Superior temporal gyrus (tissue), 1 donor: ENCODE measurements around the gene ERBB4.

Experiments used
- DNase-seq: peaks from one replicate; pipeline ENCODE4 v3.0.0-alpha.2; 2016; ENCODE audit errors: extremely low spot score

The ERBB4 gene

DNA sequence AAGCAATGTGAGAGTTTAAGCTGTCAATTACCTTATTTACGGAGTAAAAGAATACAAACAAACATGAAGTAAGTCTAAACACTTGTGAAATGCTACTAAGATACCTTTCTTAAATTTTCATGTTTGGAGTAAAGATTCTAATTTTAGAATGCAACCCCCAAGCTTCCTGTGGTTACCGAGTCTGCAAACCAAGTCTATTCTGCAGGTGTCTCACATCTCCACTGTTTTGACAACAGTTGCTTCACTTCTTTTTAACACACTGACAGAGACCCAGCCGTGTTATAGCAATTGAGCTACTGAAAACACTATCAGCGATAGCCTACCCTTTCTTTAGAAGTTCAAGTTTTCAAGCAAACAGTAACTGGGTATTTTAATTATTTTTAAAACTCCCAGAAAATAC lies 608.3 kb downstream of the ERBB4 start:
- DNase-seq: no peak

DNA sequence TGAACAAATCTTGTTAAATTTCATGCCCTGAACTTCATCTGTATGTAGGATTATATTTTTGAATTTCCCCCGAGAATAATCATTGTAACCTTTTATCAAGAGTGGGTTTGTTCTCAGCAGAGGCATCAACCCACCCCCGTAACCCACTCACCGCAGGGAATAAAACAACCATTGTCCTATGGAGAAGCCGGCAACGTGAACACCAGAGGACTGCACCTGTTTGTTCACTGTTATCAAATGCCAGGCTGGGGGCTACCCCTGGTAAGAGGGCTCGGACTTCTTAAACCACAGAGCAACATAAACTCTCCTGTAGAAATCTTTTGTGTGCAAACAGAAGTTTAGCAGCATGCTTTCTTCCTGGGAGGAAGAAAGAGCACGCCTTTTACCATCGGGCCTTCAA lies 610.4 kb downstream of the ERBB4 start:
- DNase-seq: no peak

DNA sequence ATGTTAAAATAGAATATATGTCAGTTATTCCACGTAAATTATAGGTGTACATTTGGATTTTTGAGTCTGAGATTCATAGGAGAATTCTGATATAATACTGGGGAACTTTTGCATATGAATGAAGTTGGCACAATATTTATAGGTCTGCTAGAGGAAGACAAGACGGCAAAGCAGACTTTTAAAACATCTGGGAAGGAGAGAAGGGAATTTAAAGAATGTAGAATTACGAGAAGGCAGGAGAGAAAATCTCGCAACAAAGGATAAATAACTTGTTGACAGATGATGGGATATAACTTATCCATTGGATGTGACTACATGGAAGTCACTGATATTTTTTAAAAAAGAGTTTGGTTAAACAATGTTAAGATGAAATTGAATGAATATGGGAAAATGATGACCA lies 615.6 kb downstream of the ERBB4 start:
- DNase-seq: no peak

DNA sequence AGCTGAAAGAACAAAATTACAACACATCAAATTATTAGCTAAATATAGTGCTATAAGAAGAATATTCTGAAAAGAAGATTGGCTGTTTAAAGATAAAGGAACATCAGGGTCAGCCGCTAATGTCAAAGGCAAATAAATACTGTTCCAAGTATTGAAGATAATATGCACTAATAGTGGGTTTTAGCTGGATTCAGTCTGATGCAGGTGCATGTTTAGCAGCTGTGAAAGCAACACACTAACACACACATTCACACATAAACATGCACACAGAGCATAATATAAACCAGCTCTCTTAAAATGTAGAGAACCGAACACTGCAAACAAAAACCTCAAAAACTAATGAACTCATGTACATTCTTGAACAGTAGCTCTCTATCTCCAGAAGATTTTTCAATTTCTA lies 634.6 kb downstream of the ERBB4 start:
- DNase-seq: no peak

DNA sequence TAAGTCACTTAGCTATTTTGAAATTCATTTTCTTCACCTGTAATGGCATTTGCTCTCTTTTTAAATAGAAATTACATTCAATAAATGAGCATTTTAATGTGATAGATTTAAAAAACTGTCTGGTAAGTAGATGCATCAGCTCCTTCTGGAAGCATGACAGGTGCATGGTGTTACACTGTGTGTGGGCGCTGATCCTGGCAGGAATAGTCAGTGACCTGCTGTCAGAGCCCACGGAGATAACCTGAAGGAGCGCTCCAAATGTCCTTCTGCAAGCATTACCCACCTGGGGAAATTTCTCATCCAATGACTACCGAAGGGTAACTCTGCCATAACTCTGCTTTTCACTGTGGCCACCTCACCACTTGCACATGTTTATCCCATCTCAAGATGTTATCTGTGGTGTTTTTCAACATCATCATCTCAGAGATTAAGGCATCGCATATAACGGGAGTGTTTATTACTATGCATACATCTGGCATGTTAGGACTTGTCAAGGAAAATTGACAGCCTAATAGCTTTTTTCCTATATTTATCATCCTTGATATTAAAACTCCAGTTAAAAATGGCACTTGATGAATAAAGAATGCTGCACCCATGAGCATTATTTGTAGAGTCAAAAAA lies 637.3 kb downstream of the ERBB4 start:
- DNase-seq: no peak

DNA sequence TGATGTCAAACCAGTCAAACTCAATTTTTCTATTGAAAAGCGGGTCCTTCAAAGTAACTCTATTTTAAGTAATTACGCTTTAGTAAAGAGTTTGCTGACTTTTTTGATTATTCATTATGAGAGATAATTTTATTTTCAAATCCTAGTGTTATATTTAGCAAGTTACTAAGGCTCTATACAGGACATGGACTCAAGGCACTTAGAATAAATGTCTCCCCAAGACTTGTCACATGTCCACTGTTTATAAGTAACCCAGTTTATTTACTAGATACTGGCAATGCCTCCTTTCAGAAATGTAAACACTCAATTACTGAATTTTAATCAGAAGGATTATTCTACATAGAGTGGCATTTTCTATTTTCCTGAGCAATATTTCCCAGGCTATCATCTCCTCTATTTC lies 638.1 kb downstream of the ERBB4 start:
- no peak for DNase-seq

DNA sequence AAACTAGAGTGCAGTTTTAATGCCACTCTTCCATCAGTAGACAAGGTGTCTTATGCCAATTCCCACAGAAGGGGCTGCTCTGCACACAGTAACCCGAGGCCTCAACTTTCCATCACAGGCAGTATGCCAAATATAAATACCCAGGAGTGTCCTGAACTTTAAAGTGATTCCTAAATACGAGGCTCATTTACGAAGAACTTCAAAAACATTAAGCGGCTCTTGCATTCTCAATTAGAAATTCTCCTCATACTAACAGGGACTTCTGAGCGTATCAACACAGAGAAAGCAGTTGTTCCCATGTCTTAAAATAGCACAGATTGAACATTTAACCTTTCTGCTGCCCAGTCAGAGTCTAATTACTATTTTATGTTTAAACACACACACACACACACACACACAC lies 638.6 kb downstream of the ERBB4 start:
- DNase-seq: no peak

DNA sequence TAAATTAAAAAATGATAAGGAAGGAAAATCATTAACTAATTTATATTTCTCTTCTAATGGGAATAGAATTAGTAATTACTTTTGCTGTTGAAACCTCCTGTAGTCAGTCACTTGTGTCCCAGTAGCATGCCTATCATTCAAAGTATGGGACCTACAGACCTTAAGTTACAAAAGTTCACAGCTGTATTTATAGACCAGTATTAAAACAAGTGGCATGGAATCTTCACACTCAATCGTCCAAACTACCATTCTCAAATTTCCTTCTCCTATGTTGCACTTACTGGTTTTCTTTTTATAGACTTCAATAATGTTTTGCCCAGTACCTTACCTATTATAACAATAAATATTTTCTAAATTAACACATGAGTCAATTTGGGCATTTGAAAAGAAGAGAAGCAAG lies 639.9 kb downstream of the ERBB4 start:
- no peak for DNase-seq

DNA sequence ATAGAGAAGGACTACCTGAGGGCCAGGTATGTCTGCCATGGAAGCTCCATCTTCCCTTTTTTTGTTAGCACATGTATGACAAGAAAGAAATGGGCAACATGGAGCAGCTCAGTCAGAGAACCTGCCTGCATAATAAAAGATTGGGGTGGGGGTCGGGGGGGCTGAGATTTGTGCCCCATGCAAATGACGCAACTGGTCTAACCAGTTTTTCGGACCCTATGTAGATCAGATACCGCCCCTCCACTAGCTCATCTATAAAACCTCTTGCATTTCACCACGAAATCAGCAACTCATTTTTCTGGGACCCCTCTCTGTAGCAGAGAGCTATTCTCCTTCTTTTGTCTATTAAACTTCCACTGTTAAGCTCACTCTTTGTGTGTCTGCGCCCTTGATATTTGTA lies 657.2 kb downstream of the ERBB4 start:
- no peak for DNase-seq

DNA sequence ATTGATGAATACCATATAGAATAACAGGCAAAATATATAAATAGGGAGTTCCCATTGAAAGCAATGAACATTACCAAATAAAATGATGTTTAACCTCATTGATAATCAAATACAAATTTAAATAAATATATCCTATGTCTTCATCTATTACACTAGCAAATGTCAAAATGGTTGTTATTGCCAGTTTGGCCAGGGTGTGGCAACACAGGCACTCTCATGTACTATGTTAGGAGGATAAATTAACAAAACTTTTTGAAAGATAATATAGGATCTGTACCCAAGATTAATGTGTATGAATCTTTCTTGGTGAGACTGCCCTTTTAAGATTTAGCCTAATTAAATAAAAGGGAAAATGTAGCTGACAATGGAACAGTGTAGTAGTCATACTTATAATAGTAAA lies 659.3 kb downstream of the ERBB4 start:
- DNase-seq: no peak

DNA sequence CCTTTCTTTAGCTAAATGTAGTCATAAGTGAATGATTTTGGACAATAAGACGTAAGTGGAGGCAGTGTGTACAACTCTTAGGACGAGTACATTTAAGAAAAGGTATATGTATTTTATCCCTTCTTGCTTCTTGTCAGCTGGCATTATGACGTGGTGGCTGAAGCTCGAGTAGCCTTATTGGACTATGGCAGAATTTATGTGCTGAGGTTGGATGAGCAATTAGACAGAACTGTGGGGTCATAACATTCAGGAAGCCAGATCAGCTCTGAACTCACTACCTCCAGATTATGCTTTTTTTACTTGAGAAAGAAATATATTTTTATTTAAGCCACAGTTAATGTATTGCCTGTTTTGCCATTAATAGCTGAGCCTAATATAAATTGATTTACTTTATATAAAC lies 661.5 kb downstream of the ERBB4 start:
- no peak for DNase-seq

DNA sequence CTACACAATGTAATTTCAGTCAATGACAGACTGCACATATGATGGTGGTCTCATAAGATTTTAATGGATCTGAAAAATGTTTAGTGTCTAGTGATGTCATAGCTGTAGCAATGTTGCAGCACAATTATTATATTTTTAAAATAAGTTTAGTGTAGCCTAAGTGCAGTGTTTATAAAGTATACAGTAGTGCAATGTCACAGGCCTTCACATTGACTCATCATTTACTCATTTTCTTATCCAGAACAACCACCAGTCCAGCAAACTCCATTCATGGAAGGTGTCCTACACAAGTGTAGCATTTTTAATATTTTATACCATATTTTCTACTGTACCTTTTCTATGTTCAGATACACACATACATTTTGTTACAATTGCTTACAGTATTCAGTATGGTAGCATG lies 663.1 kb downstream of the ERBB4 start:
- DNase-seq: no peak

DNA sequence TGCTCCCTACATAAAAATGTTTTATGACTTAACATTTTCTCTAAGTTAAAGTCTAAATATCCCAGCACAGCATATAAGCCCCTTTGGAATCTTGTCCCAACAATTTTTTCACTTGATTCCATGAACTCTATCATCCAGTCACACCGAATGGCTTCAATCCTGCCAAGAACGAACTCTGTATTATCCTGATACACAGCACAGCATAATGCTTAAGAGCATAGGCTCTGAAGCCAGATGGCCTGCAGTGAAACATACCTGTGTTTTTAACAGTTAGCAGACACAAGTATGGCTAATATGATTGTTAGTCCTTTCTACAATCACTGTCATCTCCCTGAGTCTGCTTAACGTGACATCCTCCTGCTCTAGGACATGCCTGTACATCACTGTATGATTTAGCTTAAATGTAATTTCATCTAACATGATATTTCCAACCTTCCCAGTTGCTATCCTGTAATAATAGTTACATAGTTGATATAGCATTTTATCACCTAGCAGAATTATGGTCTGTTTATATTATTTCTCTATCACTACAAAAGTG lies 669.5 kb downstream of the ERBB4 start:
- no peak for DNase-seq

DNA sequence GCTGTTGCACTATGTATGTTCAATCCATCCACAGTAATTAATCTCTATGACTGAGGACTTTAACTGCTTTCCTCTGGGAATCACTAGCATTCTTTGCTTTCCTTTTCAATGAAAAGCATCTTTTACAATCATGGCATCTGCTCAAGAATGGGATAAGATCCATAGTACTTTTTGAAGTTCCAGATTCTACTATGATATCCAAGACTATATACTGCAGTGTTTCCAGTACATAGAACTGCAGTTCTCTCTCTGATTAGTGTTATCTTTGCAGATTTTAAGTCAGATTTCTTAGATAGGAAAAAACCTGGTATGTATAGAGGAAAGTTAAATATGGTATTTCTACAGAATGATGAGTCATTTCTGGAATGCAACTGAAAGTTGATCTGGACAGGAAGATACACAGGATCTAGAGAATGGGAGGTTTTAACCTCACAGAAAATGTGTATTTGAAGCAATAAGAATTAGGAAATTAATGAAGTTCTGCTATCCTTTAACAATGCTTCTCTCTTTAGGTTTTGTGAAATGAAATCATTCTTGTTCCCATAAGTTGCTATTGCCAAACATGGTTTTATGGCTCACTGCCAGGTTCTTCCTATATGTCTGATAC lies 670.7 kb downstream of the ERBB4 start:
- DNase-seq: peak; percentile 43

DNA sequence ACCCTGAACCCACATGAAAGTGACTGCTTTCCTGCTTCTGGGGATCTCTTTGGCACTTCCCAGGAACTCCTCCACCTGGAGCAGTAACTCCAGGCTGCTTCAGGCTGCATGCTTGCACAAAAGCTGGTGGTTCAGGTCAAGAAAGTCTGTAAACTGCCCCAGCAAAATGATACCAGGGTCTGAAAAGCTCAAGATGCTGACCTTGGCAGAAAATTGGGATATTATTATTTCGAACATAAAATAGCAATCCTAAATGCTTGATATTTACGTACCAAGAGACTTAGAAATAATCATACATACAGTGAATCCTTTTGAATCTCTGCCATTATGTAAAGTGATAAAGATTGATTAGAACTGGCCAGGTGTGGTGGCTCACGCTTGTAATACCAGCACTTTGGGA lies 674.3 kb downstream of the ERBB4 start:
- no peak for DNase-seq

DNA sequence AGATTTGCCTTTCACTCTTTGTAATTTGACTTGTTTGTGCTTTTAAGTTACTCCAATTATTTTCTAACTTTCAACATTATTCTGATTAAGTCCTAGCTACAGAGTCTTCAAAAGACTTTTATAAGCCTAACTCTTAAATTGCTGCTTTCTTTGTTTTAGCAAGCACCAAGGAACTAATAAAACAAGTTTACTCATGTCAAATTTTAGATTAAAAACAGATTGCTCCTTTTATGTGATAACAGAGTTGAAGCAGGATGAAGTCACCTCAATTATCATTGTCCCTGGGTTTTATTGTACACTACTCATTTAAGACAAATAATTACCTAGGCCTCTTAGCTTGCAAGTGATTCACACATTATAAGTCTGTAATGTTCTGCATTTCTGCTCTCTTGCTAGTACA lies 678.4 kb downstream of the ERBB4 start:
- DNase-seq: no peak

DNA sequence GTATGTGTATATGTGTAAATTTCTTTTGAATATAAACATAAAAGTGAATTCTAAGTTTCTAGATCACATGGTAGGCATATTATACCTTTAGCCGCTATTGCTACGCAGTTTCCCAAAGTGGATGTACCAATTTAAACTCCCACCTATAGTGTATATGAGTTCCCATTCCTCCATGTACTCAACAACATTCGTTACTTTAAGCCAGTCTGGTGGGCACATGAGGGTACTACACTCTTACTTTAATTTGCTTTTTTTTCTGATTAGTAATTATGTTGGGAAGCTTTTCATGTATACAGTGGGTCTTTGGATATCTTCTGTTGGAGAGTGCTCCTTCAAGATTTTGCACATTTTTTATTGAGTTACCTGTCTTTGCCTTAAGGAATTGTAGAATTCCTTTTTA lies 683.8 kb downstream of the ERBB4 start:
- no peak for DNase-seq

DNA sequence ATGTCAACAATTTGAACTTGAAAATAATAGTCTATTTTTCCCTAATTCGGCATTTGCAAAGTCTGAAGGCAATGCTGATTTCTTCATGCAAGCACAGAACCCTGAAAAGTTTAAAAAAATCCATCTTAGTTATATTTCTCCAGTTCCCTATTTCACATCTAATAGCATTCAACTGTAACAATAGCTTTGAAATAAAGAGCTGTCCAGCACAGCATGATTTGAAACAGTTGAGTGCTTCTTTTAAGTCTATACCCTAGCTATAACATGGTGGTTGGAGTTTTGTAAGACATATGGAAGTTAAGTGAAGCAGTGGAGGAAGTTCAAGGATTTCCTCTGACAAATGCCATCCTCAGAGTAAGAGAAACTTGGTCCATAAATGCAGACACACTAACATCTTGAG lies 691.9 kb downstream of the ERBB4 start:
- no peak for DNase-seq

DNA sequence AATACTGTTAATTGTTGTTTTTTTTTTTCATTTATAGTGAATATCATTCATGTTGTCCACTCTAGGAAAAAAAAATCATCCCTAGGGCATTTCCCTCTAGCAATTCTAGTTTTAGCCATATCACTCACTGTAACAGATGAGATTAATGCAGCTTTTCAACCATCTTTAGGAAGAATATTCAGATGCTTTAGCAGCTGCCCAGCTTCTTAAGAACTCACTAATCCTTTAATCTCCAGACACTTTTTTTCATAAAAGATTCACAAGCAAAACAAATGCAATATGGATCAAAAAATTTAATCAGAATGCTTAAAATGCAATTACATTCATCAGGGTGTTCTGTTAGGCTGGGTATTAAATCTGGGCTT lies 692.6 kb downstream of the ERBB4 start:
- DNase-seq: no peak

DNA sequence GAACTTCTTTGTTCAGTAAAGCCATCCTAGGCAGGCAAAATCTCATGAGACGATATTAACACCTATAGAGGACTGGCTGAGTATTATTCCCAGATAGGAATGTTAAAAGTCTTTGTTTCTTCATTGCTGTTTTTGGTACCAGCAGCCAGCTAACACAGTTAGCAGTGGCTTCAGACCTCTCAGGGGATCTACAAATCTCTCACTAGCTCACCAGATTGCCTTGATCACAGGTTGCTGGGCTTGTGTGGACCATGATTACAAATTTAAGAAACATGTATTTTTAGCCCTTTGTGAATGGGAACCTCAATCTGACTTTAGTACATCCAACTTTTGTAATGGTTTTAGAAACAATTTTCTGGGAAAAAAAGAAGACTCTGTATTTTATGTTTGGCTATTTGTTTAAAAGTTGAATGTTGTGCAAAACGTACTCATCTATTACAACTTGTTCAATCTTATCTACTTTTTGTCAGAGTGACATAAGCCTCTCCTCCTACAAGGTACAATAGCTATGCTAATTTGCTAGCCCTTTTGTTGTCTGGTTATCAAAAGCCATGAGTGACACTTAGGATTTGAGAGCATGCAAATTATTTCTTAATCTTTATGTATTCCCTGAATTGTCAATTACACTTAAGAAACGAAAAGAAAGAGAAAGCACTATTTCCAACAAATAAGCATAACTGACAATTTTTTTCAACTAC lies 693.1 kb downstream of the ERBB4 start:
- DNase-seq: no peak

DNA sequence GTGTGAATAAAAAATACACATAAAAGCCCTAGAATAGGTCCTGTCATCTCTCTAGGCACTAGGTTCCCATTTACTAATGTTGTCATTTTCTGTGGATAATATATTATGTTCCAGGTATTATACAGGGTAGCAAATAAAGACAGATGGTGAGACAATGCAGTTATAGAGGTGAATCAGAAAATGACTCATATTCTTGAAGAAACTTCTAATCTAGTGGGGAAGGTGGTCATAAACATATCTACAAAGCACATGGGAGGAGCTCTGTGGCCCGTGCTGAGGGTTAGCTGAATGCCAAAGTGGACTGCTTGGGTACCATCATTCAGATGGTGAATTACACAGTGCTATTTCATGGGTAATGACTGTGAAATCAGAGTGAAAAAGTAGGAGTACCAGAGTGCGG lies 700.9 kb downstream of the ERBB4 start:
- no peak for DNase-seq

DNA sequence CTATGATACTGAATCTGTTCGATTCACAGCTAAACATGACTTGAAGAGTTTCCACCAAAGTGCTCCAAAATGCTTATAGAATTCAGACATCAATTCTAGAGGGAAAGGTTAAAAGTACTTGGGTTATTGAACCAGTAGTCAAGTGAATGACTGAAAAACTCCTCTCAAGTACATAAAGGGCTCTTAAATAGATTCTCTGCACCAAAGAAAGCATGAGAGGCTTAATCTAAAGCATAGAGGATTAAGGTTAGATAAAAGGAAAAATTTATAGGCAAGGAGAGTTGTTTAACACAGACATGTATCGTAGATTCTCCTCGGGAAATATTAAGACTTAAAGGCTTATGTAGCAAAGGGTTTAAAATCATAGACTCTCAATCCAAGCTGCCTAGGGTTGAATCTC lies 701.4 kb downstream of the ERBB4 start:
- DNase-seq: no peak

DNA sequence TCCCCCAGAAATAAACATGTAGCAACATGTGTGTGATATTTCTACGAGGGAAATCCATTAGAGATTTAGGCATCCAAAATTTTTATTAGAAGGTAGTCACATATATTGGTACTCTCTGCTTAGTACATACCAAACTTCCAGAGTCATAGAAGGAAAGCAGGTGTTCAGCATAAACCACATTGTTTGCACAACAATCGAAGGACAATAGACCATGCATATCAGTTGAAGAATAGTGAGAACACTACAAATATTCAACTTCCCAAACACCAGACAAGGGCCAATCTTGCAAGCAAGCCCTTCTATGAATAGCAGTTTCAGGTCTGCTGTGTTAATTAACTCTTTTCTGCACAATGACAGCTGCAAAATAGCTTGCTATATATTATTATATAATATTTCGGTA lies 702.2 kb downstream of the ERBB4 start:
- DNase-seq: no peak
